GM12873 (cell line): ENCODE results near the gene MKNK1.

Source experiments
- CTCF ChIP-seq: IDR thresholded peaks from 2 replicates; pipeline ENCODE4 v1.5.1; 2012; ENCODE audit warnings: low read depth, mild to moderate bottlenecking, moderate library complexity, low read length, control low read depth; ENCODE audit not compliant: insufficient read depth; ENCODE audit errors: missing control alignments

The MKNK1 gene

GRCh38 chr1:46617833-46618232 is 13.8 kb upstream of the MKNK1 start:
- TF ChIP-seq CTCF = no peak

- TF ChIP-seq CTCF = no peak
Measured at GRCh38 chr1:46617108-46617800, 13.2 kb upstream of the MKNK1 start.

GRCh38 chr1:46616277-46617107 is 12.4 kb upstream of the MKNK1 start, which contains the start of gene MOB3C:
Gene MOB3C (minus strand): TSS chr1:46616811. CDS start chr1:46613321, 3,490 bp downstream.
- no peak for TF ChIP-seq CTCF

GRCh38 chr1:46615735-46616134 is 11.7 kb upstream of the MKNK1 start:
- TF ChIP-seq CTCF = no peak

- TF ChIP-seq CTCF = no peak
Measured at GRCh38 chr1:46615088-46615487, 11.0 kb upstream of the MKNK1 start.

GRCh38 chr1:46614604-46614984 is 10.5 kb upstream of the MKNK1 start:
- TF ChIP-seq CTCF = no peak
